ENCODE results near the gene IL1RN. TPM values are rescaled to one million over a fixed set of nuclear protein-coding genes. Genes with fewer than 3 reads are reported as not detected.

Gene IL1RN
- total RNA-seq, 2 donors from 2014 or later = 0.68 to 1.2 TPM

GRCh38 chr2:113171334-113172075 is 44.1 kb downstream of the IL1RN start:
- Mint-ChIP-seq H3K27ac (peak overlapping the region; percentile 87), H3K4me1 (peaks cover 67% of the 10 kb centered on the region), H3K4me3 (peak overlapping the region; percentile 64), H3K27me3 (no peaks in the 10 kb centered on the region), H3K36me3 (ENCODE audit: low read depth) (peaks cover 2% of the 10 kb centered on the region)
- ATAC-seq = no peak
- no peaks in the 10 kb centered on the region for H3K9me3 ChIP-seq (ENCODE audit: control insufficient read depth, low read length, poor library complexity, severe bottlenecking)
- DNase-seq = no peak

DNA sequence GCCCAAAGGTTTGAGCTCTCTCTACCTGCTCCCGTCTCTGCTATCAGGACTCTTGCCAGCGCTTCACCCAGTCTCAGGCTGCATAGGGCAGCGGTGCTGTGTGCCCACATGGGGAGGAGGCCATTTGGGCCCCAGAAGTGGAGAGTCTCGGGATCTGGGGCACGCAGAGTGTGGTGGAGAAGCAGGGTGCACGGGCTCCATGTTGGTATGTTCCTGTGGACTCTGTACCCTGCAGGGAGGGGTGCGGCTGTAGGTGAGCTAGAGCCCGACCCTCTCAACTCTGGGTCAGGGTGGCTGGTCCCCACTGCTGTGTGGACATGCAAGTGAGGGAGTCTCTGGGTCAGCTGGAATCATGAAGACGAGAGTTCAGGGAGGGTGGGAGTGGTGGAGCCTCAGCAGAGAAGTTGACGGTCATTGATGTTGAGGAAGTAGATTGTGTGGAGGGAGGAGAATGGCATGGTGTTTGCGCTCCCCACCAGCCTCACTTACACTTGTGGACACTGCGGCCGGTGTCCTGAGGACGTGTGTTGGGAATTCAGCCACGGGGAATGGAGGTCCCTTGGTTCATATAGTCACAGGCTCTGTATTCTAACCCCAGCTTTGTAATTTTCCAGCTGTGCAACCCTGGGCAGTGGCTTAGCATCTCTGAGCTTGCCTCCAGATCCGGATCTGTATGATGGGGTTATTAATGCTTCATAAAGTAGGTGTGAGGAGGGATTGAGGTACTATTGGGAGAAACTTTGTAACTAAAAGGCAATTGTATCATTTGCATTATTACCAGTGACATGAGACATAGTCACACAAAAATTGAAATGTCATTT is 45.5 kb downstream of the IL1RN start:
- Mint-ChIP-seq H3K27me3 (no peaks in the 10 kb centered on the region), H3K27ac (peak overlapping the region; percentile 87), H3K4me3 (peak overlapping the region; percentile 80), H3K36me3 (ENCODE audit: low read depth) (peaks cover 2% of the 10 kb centered on the region), H3K4me1 (peaks cover 63% of the 10 kb centered on the region)
- ATAC-seq (no peak), DNase-seq (no peak)
- no peaks in the 10 kb centered on the region for H3K9me3 ChIP-seq (ENCODE audit: control insufficient read depth, low read length, poor library complexity, severe bottlenecking)

GRCh38 chr2:113173542-113174375 is 46.4 kb downstream of the IL1RN start, which contains the start of gene PSD4:
PSD4 (plus strand) TSS chr2:113173971; CDS start chr2:113182457, 8,486 bp downstream.
- H3K27ac Mint-ChIP-seq = peak within 1 kb of the TSS; percentile 87
- no peaks in the 10 kb centered on the region for H3K27me3 Mint-ChIP-seq
- no peaks in the 10 kb centered on the region for H3K9me3 ChIP-seq (ENCODE audit: control insufficient read depth, low read length, poor library complexity, severe bottlenecking)
- DNase-seq (peak; percentile 64 to 75 (median 64)), ATAC-seq (peak; percentile 86)
- peaks cover 63% of the 10 kb centered on the region for H3K4me1 Mint-ChIP-seq
- peaks cover 2% of the 10 kb centered on the region for H3K36me3 Mint-ChIP-seq (ENCODE audit: low read depth)
- peak within 1 kb of the TSS; percentile 80 for H3K4me3 Mint-ChIP-seq

DNA sequence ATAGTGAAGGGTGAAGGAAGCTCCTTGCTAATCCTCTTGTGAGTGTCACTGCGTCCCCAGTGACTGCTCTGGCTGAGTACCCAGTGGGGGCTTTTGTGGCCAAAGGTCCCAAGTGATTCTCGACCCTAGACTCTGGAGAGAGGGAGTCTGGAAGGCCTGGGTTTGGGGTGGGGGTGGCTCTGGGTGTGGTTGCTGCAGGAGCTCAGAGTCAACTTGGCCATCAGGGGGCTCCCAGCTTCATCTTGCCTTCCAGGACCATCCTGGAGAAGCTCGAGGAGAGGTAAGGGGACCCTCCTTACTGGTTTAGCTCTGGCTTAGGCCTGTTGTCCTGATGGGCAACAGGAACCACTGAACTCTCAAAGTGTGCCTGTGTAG is 47.0 kb downstream of the IL1RN start:
- Mint-ChIP-seq H3K36me3 (ENCODE audit: low read depth) (peaks cover 2% of the 10 kb centered on the region), H3K27ac (peak overlapping the region; percentile 87), H3K4me1 (peaks cover 65% of the 10 kb centered on the region), H3K27me3 (no peaks in the 10 kb centered on the region), H3K4me3 (peak overlapping the region; percentile 80)
- DNase-seq (no peak), ATAC-seq (no peak)
- no peaks in the 10 kb centered on the region for H3K9me3 ChIP-seq (ENCODE audit: control insufficient read depth, low read length, poor library complexity, severe bottlenecking)

DNA sequence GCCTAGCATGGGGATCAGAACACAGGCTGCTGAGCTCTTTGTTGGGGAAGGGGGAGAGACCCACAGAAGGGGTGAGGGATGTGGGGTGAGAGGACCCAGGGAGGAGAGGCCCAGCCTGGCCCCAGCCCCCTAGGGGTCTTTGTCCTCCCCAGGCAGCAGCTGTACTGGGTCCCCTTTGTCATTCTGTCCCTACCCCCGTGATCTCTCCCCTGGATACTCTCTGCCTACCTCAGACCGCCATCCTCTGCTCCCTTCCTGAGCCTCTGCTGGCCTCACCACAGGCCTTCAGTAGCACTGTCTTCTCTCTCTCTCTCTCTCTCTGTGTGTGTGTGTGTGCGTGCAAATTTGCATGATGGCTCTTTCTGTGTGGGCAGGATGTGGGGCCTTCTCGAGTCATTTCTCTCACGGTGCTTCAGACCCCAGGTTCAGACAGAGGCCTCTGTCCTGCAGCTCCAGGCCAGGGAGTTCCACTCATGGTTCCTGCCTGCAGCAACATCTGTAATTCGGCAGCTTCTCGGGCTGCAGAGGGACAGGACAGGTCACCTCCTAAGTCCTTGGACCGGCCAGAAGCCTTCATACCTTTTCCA is 47.7 kb downstream of the IL1RN start:
- no peaks in the 10 kb centered on the region for H3K9me3 ChIP-seq (ENCODE audit: control insufficient read depth, low read length, poor library complexity, severe bottlenecking)
- ATAC-seq (peak; percentile 70), DNase-seq (peak in 2 of 3 donors; percentile 28 to 45)
- Mint-ChIP-seq H3K36me3 (ENCODE audit: low read depth) (peaks cover 2% of the 10 kb centered on the region), H3K27me3 (no peaks in the 10 kb centered on the region), H3K4me3 (peak overlapping the region; percentile 80), H3K4me1 (peaks cover 64% of the 10 kb centered on the region), H3K27ac (peak overlapping the region; percentile 87)

- ATAC-seq (no peak), DNase-seq (no peak)
- H3K4me1 Mint-ChIP-seq = peaks cover 72% of the 10 kb centered on the region
- peak overlapping the region; percentile 95 for H3K27ac Mint-ChIP-seq
- H3K4me3 Mint-ChIP-seq = peak overlapping the region; percentile 80
- no peaks in the 10 kb centered on the region for H3K27me3 Mint-ChIP-seq
- peaks cover 2% of the 10 kb centered on the region for H3K36me3 Mint-ChIP-seq (ENCODE audit: low read depth)
- no peaks in the 10 kb centered on the region for H3K9me3 ChIP-seq (ENCODE audit: control insufficient read depth, low read length, poor library complexity, severe bottlenecking)
These were observed 48.6 kb downstream of the IL1RN start for GRCh38 chr2:113175736-113176695.

GRCh38 chr2:113176696-113177355 is 49.4 kb downstream of the IL1RN start:
- H3K4me3 Mint-ChIP-seq = peak overlapping the region; percentile 80
- no peaks in the 10 kb centered on the region for H3K9me3 ChIP-seq (ENCODE audit: control insufficient read depth, low read length, poor library complexity, severe bottlenecking)
- DNase-seq = no peak
- H3K27me3 Mint-ChIP-seq = no peaks in the 10 kb centered on the region
- peaks cover 72% of the 10 kb centered on the region for H3K4me1 Mint-ChIP-seq
- no peak for ATAC-seq
- no peaks in the 10 kb centered on the region for H3K36me3 Mint-ChIP-seq (ENCODE audit: low read depth)
- H3K27ac Mint-ChIP-seq = peak overlapping the region; percentile 95

GRCh38 chr2:113178069-113178746 is 50.8 kb downstream of the IL1RN start:
- H3K4me3 Mint-ChIP-seq = peak overlapping the region; percentile 88
- no peaks in the 10 kb centered on the region for H3K36me3 Mint-ChIP-seq (ENCODE audit: low read depth)
- peak overlapping the region; percentile 95 for H3K27ac Mint-ChIP-seq
- DNase-seq (no peak), ATAC-seq (no peak)
- no peaks in the 10 kb centered on the region for H3K9me3 ChIP-seq (ENCODE audit: control insufficient read depth, low read length, poor library complexity, severe bottlenecking)
- no peaks in the 10 kb centered on the region for H3K27me3 Mint-ChIP-seq
- peaks cover 68% of the 10 kb centered on the region for H3K4me1 Mint-ChIP-seq

GRCh38 chr2:113178891-113179290 is 51.5 kb downstream of the IL1RN start:
- peak overlapping the region; percentile 95 for H3K27ac Mint-ChIP-seq
- no peaks in the 10 kb centered on the region for H3K27me3 Mint-ChIP-seq
- peak overlapping the region; percentile 88 for H3K4me3 Mint-ChIP-seq
- DNase-seq = no peak
- peaks cover 3% of the 10 kb centered on the region for H3K36me3 Mint-ChIP-seq (ENCODE audit: low read depth)
- H3K4me1 Mint-ChIP-seq = peaks cover 65% of the 10 kb centered on the region
- ATAC-seq = no peak
- no peaks in the 10 kb centered on the region for H3K9me3 ChIP-seq (ENCODE audit: control insufficient read depth, low read length, poor library complexity, severe bottlenecking)

DNA sequence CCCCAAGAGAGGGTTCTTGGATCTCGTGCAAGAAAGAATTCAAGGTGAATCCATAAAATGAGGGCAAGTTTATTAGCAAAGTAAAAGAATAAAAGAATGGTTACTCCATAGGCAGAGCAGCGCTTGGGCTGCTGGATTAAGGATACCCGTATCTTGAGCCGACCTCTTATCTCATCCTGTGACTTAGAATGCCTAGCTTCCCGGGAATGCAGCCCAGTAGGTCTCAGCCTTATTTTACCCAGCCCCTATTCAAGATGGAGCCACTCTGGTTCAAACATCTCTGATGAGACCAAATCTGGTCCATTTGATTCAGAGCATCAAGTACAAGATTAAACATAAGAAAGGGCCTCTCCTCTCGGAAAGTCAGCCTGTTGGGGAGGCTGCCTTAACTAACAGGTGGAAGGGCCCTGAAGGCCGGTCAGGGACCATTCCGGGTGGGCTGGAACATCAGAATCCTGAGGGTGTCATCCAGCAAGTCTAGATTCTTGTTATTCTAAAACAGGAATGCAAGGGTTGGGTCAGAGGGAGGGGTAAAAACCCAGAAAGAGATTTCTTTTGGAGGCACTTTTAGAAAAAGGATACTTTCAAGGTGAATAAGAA is 52.1 kb downstream of the IL1RN start:
- peaks cover 64% of the 10 kb centered on the region for H3K4me1 Mint-ChIP-seq
- H3K4me3 Mint-ChIP-seq = peak overlapping the region; percentile 88
- DNase-seq (no peak), ATAC-seq (no peak)
- H3K9me3 ChIP-seq (ENCODE audit: control insufficient read depth, low read length, poor library complexity, severe bottlenecking) = no peaks in the 10 kb centered on the region
- no peaks in the 10 kb centered on the region for H3K27me3 Mint-ChIP-seq
- H3K27ac Mint-ChIP-seq = peak overlapping the region; percentile 95
- H3K36me3 Mint-ChIP-seq (ENCODE audit: low read depth) = peaks cover 4% of the 10 kb centered on the region
